Measurements from ENCODE around the gene RANBP3L.

RANBP3L gene

DNA sequence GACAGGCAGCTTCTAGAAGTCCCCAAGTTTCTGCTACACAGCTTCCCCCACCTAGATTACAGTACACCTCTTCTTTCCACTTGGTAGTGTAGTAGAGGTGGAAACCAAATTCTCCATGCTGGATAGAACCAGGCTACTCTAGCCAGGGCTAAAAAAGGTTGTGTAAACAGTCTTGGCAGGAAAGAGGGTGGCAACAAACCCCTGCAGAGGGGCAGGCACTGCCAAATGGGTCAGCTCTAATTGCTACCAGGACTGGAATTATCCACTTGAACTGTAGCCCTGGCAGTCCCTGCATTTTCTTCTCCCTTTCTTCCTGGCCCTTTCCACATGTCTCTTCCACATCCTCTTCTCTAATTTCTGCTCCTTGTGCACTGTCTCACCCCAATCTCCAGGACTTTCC, 24.8 kb downstream of the RANBP3L start (continued):
- TF ChIP-seq TOX (CRISPR knock-in tag; IDR thresholded peaks at IDR 0.05; ENCODE audit: borderline replicate concordance) (no peak), RARB (CRISPR knock-in tag; IDR thresholded peaks at IDR 0.05) (no peak), ARNTL (CRISPR knock-in tag; IDR thresholded peaks at IDR 0.05; ENCODE audit: borderline replicate concordance, low read depth) (no peak)

DNA sequence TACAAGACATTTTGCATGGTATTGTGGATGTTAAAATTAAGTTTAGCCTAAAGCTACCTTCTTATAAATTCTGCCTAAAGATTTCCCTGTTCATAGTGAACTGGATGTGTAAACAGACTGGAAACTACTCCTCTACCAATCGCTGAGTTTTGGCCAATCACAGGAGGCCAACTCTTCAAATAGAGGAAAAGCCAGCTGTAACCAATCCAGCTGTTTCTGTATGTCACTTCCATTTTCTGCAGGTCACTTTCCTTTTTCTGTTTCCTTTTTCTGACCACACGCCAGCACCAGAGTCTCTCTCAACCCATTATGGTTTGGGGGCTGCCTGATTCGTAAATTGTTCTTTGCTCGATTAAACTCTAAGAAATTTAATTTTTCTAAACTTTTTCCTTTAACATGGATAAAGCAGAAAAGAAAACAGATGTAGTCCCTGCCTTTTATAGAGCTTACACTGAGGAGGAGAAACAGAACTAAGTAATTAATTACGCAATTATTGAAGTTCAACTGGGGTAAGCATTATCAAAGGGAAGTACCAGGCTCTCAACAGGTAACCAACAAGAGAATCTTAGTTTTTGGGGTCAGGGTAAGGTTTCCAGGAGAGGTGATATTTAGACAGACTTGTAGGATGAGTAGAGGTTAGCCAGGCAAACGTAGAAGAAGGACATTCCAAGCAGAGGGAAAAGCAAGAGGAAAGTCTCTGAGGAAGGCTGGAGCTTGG, 27.7 kb downstream of the RANBP3L start:
- ATAC-seq: no peak
- TF ChIP-seq ZFP30 (CRISPR knock-in tag; IDR thresholded peaks at IDR 0.05): no peak
- TF ChIP-seq, protein P1, sequence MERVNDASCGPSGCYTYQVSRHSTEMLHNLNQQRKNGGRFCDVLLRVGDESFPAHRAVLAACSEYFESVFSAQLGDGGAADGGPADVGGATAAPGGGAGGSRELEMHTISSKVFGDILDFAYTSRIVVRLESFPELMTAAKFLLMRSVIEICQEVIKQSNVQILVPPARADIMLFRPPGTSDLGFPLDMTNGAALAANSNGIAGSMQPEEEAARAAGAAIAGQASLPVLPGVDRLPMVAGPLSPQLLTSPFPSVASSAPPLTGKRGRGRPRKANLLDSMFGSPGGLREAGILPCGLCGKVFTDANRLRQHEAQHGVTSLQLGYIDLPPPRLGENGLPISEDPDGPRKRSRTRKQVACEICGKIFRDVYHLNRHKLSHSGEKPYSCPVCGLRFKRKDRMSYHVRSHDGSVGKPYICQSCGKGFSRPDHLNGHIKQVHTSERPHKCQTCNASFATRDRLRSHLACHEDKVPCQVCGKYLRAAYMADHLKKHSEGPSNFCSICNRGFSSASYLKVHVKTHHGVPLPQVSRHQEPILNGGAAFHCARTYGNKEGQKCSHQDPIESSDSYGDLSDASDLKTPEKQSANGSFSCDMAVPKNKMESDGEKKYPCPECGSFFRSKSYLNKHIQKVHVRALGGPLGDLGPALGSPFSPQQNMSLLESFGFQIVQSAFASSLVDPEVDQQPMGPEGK (CRISPR knock-in tag; IDR thresholded peaks at IDR 0.05; ENCODE audit: borderline replicate concordance): no peak
- no peak for TF ChIP-seq ZC3H10 (CRISPR knock-in tag; IDR thresholded peaks at IDR 0.05)
- no peak for TF ChIP-seq ISL1 (CRISPR knock-in tag; IDR thresholded peaks at IDR 0.05)
- no peak for TF ChIP-seq TCF4 (CRISPR knock-in tag; IDR thresholded peaks at IDR 0.05; ENCODE audit: borderline replicate concordance)
- TF ChIP-seq ZNF565 (CRISPR knock-in tag; conservative IDR thresholded peaks at IDR 0.05; ENCODE audit: low read depth): no peak
- TF ChIP-seq ESRRG (CRISPR knock-in tag; IDR thresholded peaks at IDR 0.05): no peak
- TF ChIP-seq, protein P2, sequence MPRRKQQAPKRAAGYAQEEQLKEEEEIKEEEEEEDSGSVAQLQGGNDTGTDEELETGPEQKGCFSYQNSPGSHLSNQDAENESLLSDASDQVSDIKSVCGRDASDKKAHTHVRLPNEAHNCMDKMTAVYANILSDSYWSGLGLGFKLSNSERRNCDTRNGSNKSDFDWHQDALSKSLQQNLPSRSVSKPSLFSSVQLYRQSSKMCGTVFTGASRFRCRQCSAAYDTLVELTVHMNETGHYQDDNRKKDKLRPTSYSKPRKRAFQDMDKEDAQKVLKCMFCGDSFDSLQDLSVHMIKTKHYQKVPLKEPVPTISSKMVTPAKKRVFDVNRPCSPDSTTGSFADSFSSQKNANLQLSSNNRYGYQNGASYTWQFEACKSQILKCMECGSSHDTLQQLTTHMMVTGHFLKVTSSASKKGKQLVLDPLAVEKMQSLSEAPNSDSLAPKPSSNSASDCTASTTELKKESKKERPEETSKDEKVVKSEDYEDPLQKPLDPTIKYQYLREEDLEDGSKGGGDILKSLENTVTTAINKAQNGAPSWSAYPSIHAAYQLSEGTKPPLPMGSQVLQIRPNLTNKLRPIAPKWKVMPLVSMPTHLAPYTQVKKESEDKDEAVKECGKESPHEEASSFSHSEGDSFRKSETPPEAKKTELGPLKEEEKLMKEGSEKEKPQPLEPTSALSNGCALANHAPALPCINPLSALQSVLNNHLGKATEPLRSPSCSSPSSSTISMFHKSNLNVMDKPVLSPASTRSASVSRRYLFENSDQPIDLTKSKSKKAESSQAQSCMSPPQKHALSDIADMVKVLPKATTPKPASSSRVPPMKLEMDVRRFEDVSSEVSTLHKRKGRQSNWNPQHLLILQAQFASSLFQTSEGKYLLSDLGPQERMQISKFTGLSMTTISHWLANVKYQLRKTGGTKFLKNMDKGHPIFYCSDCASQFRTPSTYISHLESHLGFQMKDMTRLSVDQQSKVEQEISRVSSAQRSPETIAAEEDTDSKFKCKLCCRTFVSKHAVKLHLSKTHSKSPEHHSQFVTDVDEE (CRISPR knock-in tag; IDR thresholded peaks at IDR 0.05): no peak
- TF ChIP-seq, protein P3, sequence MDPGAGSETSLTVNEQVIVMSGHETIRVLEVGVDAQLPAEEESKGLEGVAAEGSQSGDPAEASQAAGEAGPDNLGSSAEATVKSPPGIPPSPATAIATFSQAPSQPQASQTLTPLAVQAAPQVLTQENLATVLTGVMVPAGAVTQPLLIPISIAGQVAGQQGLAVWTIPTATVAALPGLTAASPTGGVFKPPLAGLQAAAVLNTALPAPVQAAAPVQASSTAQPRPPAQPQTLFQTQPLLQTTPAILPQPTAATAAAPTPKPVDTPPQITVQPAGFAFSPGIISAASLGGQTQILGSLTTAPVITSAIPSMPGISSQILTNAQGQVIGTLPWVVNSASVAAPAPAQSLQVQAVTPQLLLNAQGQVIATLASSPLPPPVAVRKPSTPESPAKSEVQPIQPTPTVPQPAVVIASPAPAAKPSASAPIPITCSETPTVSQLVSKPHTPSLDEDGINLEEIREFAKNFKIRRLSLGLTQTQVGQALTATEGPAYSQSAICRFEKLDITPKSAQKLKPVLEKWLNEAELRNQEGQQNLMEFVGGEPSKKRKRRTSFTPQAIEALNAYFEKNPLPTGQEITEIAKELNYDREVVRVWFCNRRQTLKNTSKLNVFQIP (CRISPR knock-in tag; IDR thresholded peaks at IDR 0.05; ENCODE audit: borderline replicate concordance, low read depth): no peak
- TF ChIP-seq, protein P4, sequence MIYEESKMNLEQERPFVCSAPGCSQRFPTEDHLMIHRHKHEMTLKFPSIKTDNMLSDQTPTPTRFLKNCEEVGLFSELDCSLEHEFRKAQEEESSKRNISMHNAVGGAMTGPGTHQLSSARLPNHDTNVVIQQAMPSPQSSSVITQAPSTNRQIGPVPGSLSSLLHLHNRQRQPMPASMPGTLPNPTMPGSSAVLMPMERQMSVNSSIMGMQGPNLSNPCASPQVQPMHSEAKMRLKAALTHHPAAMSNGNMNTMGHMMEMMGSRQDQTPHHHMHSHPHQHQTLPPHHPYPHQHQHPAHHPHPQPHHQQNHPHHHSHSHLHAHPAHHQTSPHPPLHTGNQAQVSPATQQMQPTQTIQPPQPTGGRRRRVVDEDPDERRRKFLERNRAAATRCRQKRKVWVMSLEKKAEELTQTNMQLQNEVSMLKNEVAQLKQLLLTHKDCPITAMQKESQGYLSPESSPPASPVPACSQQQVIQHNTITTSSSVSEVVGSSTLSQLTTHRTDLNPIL (CRISPR knock-in tag; IDR thresholded peaks at IDR 0.05; ENCODE audit: low read depth): no peak
- TF ChIP-seq SNAI2 (CRISPR knock-in tag; IDR thresholded peaks at IDR 0.05): no peak
- TF ChIP-seq TOX (CRISPR knock-in tag; IDR thresholded peaks at IDR 0.05; ENCODE audit: borderline replicate concordance): no peak
- TF ChIP-seq ZNF8 (CRISPR knock-in tag; IDR thresholded peaks at IDR 0.05): no peak
- no peak for TF ChIP-seq ZFP3 (CRISPR knock-in tag; IDR thresholded peaks at IDR 0.05)
- no peak for TF ChIP-seq PPARA (CRISPR knock-in tag; IDR thresholded peaks at IDR 0.05; ENCODE audit: borderline replicate concordance)

DNA sequence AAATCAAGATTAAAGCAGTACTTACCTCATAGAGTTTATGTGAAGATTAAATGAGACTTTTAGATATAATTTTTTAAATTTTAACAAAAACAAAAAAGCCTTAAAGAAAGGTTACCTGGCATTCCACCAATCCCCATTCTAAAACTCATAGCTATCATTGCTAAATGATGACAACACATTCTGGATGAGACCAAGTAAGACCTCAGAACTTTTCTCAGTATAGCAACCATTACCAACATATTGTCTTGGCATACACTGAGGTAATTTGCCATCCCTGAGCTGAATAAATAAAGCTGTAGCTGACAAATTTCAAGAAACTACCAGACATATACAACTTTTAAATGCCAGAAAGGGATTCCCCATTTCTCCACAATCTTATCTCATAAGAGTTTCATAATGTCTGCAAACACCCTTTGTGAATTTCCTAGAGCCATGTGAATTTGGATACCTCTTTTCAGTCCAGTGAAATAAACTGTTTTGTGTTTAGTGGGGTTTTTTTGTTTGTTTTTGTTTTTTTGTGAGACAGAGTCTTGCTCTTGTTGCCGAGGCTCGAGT, 29.5 kb downstream of the RANBP3L start:
- no peak for TF ChIP-seq SNAI2 (CRISPR knock-in tag; IDR thresholded peaks at IDR 0.05)
- no peak for TF ChIP-seq RARB (CRISPR knock-in tag; IDR thresholded peaks at IDR 0.05)
- no peak for TF ChIP-seq BACH2 (CRISPR knock-in tag; IDR thresholded peaks at IDR 0.05; ENCODE audit: borderline replicate concordance)
- TF ChIP-seq, protein P3 (CRISPR knock-in tag; IDR thresholded peaks at IDR 0.05; ENCODE audit: borderline replicate concordance, low read depth): no peak
- TF ChIP-seq ZNF8 (CRISPR knock-in tag; IDR thresholded peaks at IDR 0.05): no peak
- TF ChIP-seq, protein P1 (CRISPR knock-in tag; IDR thresholded peaks at IDR 0.05; ENCODE audit: borderline replicate concordance): no peak
- no peak for TF ChIP-seq ESRRG (CRISPR knock-in tag; IDR thresholded peaks at IDR 0.05)
- TF ChIP-seq CSDC2 (CRISPR knock-in tag; IDR thresholded peaks at IDR 0.05): no peak
- no peak for TF ChIP-seq OSR1 (CRISPR knock-in tag; IDR thresholded peaks at IDR 0.05)
- no peak for TF ChIP-seq ARNTL (CRISPR knock-in tag; IDR thresholded peaks at IDR 0.05; ENCODE audit: borderline replicate concordance, low read depth)
- no peak for TF ChIP-seq GLIS3 (CRISPR knock-in tag; IDR thresholded peaks at IDR 0.05)
- no peak for TF ChIP-seq PPARA (CRISPR knock-in tag; IDR thresholded peaks at IDR 0.05; ENCODE audit: borderline replicate concordance)
- no peak for TF ChIP-seq ZC3H10 (CRISPR knock-in tag; IDR thresholded peaks at IDR 0.05)
- no peak for TF ChIP-seq ISL1 (CRISPR knock-in tag; IDR thresholded peaks at IDR 0.05)
- TF ChIP-seq, protein P4 (CRISPR knock-in tag; IDR thresholded peaks at IDR 0.05; ENCODE audit: low read depth): no peak
- no peak for TF ChIP-seq TOX (CRISPR knock-in tag; IDR thresholded peaks at IDR 0.05; ENCODE audit: borderline replicate concordance)
- no peak for ATAC-seq
